ENCODE results near the gene OR52L1. TPM values are rescaled to one million over a fixed set of nuclear protein-coding genes. Genes with fewer than 3 reads are reported as not detected.

The OR52L1 gene
- total RNA-seq, 2 donors from 2014 or later, result 0.33 TPM; not detected in 1

DNA sequence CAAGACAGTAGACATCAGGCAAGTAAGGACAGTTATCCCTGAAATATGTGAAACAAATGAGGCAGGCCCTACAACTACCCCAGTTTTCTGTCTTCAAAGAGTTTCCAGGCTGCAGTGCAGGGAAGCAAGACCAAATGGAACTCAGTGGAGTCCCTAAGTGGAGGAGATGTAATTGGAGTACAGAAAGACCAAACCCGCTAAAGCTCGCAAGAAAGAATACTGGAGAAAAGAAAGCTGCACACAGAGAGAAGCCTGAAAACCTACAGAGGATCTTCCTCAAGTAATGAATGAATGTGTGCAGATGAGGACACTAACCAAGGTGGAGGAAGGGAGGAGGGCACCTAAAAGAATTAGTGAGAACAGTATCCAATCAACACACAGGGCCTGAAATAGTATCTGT, 46.0 kb downstream of the OR52L1 start:
- Mint-ChIP-seq H3K9me3 (peaks cover 11% of the 10 kb centered on the region), H3K4me3 (no peak overlapping the region), H3K36me3 (ENCODE audit: low read depth) (no peaks in the 10 kb centered on the region), H3K27me3 (ENCODE audit: insufficient read depth) (no peaks in the 10 kb centered on the region), H3K4me1 (no peaks in the 10 kb centered on the region), H3K27ac (no peak overlapping the region)
- Histone ChIP-seq H3K9me3 (ENCODE audit: control insufficient read depth, low read length) (no peaks in the 10 kb centered on the region), H3K4me3 (ENCODE audit: low read length) (no peak overlapping the region), H3K9ac (ENCODE audit: extremely low read depth, low read length, poor library complexity, severe bottlenecking) (no peak overlapping the region), H3K27me3 (ENCODE audit: control insufficient read depth, insufficient read depth, low read length, poor library complexity, severe bottlenecking) (no peaks in the 10 kb centered on the region), H3K27ac (ENCODE audit: low read depth, low read length) (no peak overlapping the region), H3K4me1 (ENCODE audit: control insufficient read depth, insufficient read depth, low read length) (no peaks in the 10 kb centered on the region), H3K36me3 (ENCODE audit: control insufficient read depth, insufficient read depth, low read length) (no peaks in the 10 kb centered on the region)
- whole genome bisulfite sequencing, 2 experiments (ENCODE audit: insufficient coverage in 1 of 2, insufficient read length in 1 of 2), result 100% methylated on average over 2 of the region's 2 CpGs
- no peak for TF ChIP-seq CTCF (conservative IDR thresholded peaks at IDR 0.05)
- DNase-seq, result no peak

GRCh38 chr11:5938603-5938965, 48.2 kb downstream of the OR52L1 start:
- Histone ChIP-seq H3K4me3 (ENCODE audit: low read length) (no peak overlapping the region), H3K27ac (ENCODE audit: low read depth, low read length) (no peak overlapping the region), H3K27me3 (ENCODE audit: control insufficient read depth, insufficient read depth, low read length, poor library complexity, severe bottlenecking) (no peaks in the 10 kb centered on the region), H3K36me3 (ENCODE audit: control insufficient read depth, insufficient read depth, low read length) (no peaks in the 10 kb centered on the region), H3K9ac (ENCODE audit: extremely low read depth, low read length, poor library complexity, severe bottlenecking) (no peak overlapping the region), H3K9me3 (ENCODE audit: control insufficient read depth, low read length) (no peaks in the 10 kb centered on the region), H3K4me1 (ENCODE audit: control insufficient read depth, insufficient read depth, low read length) (no peaks in the 10 kb centered on the region)
- no peaks in the 10 kb centered on the region for H3K27me3 Mint-ChIP-seq (ENCODE audit: insufficient read depth)
- H3K36me3 Mint-ChIP-seq (ENCODE audit: low read depth), result no peaks in the 10 kb centered on the region
- TF ChIP-seq CTCF (conservative IDR thresholded peaks at IDR 0.05), result no peak
- 94 to 98% methylated on average over 17 to 21 of the region's 21 CpGs for WGBS, 2 experiments (ENCODE audit: insufficient coverage in 1 of 2, insufficient read length in 1 of 2)
- H3K4me1 Mint-ChIP-seq, result no peaks in the 10 kb centered on the region
- no peak overlapping the region for H3K27ac Mint-ChIP-seq
- H3K9me3 Mint-ChIP-seq, result peaks cover 19% of the 10 kb centered on the region
- DNase-seq, result no peak
- no peak overlapping the region for H3K4me3 Mint-ChIP-seq

DNA sequence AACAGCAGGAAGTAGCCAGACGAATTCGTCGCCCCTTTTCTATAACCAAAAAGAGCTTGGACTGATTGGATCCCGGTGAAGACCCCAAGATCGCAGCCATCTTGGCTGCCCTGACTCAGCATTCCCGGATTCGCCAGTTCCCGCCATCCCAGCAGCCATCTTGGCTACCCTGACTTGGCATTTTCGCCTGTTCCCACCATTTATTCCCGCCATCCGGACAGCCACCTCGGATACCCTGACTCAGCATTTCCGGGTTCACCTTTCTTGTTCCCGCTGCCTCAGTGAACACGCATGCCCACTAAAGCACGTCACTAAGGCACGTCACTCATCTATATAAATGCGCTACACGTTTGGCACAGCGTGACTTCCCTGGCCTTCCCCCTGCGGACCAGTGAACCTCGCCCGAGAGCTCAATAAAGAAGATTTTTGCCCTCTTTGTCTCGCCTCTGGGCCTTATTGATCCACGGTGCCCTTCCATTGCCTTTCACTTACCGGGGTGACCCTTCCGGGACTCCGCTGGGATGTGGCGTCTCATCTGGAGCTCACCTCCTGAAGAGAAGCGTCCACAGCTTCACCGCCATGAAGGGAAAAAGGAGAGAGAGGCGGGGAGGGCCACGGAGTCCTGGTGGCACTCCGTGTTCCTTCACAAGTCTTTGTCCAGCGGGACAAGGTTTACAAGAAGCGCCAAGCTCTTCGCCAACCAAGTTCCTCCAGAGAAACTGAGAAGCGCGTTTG, 48.8 kb downstream of the OR52L1 start:
- H3K27me3 Mint-ChIP-seq (ENCODE audit: insufficient read depth), result no peaks in the 10 kb centered on the region
- 91 to 93% methylated on average over 27 to 39 of the region's 39 CpGs for WGBS, 2 experiments (ENCODE audit: insufficient coverage in 1 of 2, insufficient read length in 1 of 2)
- H3K36me3 Mint-ChIP-seq (ENCODE audit: low read depth), result no peaks in the 10 kb centered on the region
- DNase-seq, result no peak
- no peak overlapping the region for H3K27ac Mint-ChIP-seq
- H3K9ac ChIP-seq (ENCODE audit: extremely low read depth, low read length, poor library complexity, severe bottlenecking), result no peak overlapping the region
- no peak overlapping the region for H3K4me3 ChIP-seq (ENCODE audit: low read length)
- H3K9me3 Mint-ChIP-seq, result peaks cover 22% of the 10 kb centered on the region
- no peak overlapping the region for H3K27ac ChIP-seq (ENCODE audit: low read depth, low read length)
- H3K4me1 ChIP-seq (ENCODE audit: control insufficient read depth, insufficient read depth, low read length), result no peaks in the 10 kb centered on the region
- no peaks in the 10 kb centered on the region for H3K36me3 ChIP-seq (ENCODE audit: control insufficient read depth, insufficient read depth, low read length)
- no peaks in the 10 kb centered on the region for H3K27me3 ChIP-seq (ENCODE audit: control insufficient read depth, insufficient read depth, low read length, poor library complexity, severe bottlenecking)
- no peaks in the 10 kb centered on the region for H3K4me1 Mint-ChIP-seq
- H3K4me3 Mint-ChIP-seq, result no peak overlapping the region
- H3K9me3 ChIP-seq (ENCODE audit: control insufficient read depth, low read length), result no peaks in the 10 kb centered on the region
- TF ChIP-seq CTCF (conservative IDR thresholded peaks at IDR 0.05), result no peak

Other genes with a start within 250 kb of the OR52L1 start
- not detected for gene OR52N4, start 232.7 kb downstream of the OR52L1 start, total RNA-seq
- gene OR52N5, start 203.6 kb downstream of the OR52L1 start, total RNA-seq, result not detected
- not detected for gene OR52N1, start 195.7 kb downstream of the OR52L1 start, total RNA-seq
- gene OR52N2, start 178.1 kb downstream of the OR52L1 start, total RNA-seq, result not detected
- not detected for gene OR52E6, start 145.1 kb downstream of the OR52L1 start, total RNA-seq
- not detected for gene OR52E8, start 129.3 kb downstream of the OR52L1 start, total RNA-seq
- gene OR52E4, start 106.4 kb downstream of the OR52L1 start, total RNA-seq, result not detected
- not detected for gene OR52E5, start 93.8 kb downstream of the OR52L1 start, total RNA-seq
- not detected for gene OR56A3, start 44.7 kb downstream of the OR52L1 start, total RNA-seq
- gene OR56A5, start 18.5 kb downstream of the OR52L1 start, total RNA-seq, result not detected
- gene OR56A4, start 20.0 kb upstream of the OR52L1 start, total RNA-seq, result under 1 TPM; 0.15 to 0.59 TPM
- gene OR56A1, start 43.8 kb upstream of the OR52L1 start, total RNA-seq, result under 1 TPM; 0.15 to 0.31 TPM
- not detected for gene OR56B4, start 120.7 kb upstream of the OR52L1 start, total RNA-seq
- not detected for gene OR52B2, start 183.3 kb upstream of the OR52L1 start, total RNA-seq
- gene OR52W1, start 212.2 kb upstream of the OR52L1 start, total RNA-seq, result not detected
- gene C11orf42, start 218.6 kb upstream of the OR52L1 start, total RNA-seq, result not detected
- gene FHIP1B, start 247.7 kb upstream of the OR52L1 start, total RNA-seq, result 10 to 100 TPM; 45.3 to 50.6 TPM